ENCODE results near the gene KCNJ11.

KCNJ11 gene

GRCh38 chr11:17394743-17395390 is 6.4 kb upstream of the KCNJ11 start:
- Histone ChIP-seq H3K4me3 (no peak overlapping the region), H3K27ac (no peak overlapping the region)

DNA sequence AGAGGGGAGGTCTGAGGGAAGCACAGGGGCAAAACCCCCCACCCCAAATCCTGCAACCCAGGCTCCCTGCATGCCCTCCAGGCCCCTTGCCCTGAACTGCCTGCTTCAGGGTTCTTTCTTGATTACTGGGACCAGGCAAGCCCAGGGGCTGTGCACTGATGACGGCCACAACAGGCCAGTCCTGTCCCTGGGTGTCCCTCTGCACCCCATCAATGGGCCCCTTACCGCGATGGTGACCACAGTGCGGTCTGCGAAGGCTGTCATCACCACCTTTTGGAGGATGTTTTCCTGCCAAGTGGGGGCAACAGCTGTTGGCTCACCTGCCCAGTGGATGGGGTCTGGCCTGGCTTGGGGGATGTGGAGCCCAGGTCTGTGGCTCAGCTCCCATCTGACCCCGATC is 5.0 kb upstream of the KCNJ11 start:
- Histone ChIP-seq H3K4me3 (no peak overlapping the region), H3K27ac (no peak overlapping the region)

- Histone ChIP-seq H3K27ac (no peak overlapping the region), H3K4me3 (no peak overlapping the region)
Observed at GRCh38 chr11:17392872-17393271, 4.4 kb upstream of the KCNJ11 start.

DNA sequence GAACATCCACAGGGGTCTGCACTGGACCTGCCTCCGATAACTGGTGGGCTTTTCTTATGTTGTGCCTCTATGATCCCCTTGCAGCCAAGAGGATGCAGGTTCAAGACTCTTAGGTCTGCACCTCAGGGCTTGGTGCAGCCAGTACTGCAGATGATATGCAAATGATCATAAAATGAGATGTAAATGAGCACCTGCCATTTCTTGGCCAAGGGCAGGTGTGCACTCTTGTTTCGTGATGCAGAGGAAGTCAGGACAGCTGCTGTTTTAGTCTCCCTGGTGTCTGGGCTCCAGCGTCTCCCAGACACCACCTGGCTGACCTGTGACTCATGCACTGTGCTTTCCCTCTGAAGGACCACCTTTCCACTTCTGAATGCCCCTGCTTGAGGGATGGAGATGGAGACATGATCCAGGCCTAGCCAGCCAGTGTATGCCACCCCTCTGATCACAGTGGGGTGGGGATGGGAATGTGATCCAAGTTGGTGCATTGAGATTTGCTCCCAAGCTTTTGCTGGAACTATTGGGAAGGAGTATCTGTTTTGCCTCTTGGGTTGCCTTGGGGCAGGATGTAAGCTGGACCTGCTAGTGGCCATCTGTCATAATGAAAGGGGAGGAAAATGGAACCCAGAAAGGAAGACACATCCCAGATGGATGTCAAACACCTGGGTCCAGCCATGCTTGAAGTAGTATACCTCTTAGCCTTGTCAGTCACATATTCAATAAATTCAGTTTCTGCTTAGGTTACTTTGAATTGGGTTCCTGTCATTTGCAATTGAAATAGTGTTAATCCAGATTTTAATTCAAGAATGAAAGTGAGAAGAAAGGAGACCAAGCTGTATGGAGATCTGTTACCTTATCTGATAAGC is 3.3 kb upstream of the KCNJ11 start:
- Histone ChIP-seq H3K4me3 (no peak overlapping the region), H3K27ac (no peak overlapping the region)

- Histone ChIP-seq H3K27ac (no peak overlapping the region), H3K4me3 (peak overlapping the region in 1 of 7 experiments; percentile 52)
Observed at GRCh38 chr11:17389957-17390649, 1.6 kb upstream of the KCNJ11 start.

DNA sequence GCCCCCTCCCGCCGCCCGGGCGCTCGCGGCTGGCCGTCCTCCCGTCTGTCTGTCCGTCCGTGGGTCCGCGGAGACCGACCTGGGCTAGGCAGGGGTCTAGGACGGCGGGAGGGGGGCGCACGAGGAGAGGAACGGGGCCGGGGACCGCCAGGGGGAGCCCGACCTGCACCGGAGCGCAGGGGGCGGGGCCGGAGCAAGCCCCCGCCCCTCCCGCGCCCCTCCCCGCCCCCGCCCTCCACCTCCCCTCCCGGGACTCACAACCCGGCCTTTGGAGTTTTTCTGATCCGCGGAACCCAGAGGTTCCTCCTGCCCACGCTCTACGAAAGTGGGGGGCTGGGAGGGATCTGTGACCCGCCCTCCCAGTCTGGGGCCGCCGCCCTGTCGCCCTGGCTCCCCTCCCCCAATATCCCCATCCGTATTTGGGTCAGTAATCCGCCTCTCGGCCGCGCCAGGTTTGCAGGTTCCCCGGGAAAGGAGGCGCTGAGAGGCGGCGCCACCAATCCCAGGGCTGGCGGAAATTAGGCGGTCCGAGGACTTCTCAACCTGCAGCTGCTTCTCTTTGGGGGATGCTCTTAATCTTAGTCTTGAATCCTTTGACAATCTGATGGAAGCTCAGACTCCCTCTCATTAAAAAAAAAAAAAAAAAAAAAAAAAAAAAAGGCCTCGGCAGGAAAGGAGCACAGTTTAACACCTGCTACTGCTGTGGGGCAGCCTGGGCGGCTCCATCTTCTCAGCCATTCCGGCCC is 925 bp upstream of the KCNJ11 start:
- peak overlapping the region; percentile 22 to 52 (median 39) for H3K4me3 ChIP-seq
- H3K27ac ChIP-seq, result peak overlapping the region in 2 of 21 experiments; percentile 38 to 71

GRCh38 chr11:17387811-17388210 is 648 bp downstream of the KCNJ11 start:
- H3K4me3 ChIP-seq, result no peak overlapping the region

GRCh38 chr11:17387254-17387653 is 1.2 kb downstream of the KCNJ11 start:
- no peak overlapping the region for H3K27ac ChIP-seq
- H3K4me3 ChIP-seq, result no peak overlapping the region

More at GRCh38 chr11:17387811-17388210, 648 bp downstream of the KCNJ11 start:
- H3K27ac ChIP-seq, result no peak overlapping the region

DNA sequence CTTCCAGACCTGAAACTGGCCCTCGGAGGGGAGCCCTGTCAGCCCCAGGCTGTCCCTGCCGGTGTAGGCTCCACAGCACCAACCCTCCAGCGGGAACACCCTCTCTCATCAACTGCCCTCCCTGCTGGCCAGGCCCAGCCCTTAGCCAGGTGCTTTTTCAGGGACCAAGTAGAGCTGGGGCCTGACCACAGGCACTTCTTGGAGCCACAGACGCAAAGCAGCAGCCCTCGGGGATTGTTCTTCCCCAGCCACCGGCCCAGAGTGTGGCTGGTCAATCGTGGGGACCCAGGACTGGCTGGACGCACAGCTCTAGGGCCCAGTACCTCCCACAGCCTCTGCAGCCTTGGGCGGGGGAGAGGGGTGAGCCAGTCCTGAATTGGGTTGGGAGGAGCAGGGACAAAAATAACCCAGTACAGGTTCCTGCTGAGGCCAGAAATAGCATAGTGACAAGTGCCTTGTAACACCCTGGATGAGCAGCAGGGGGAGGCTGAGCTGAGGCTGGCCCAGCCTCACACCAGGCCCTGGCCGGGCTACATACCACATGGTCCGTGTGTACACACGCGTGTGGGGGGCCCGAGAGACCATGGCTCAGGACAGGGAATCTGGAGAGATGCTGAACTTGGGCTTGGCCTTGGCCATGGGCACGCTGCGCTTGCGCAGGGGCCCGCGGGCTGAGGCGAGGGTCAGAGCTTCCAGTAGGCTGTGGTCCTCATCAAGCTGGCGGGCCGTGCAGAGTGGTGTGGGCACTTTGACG is 2.0 kb downstream of the KCNJ11 start:
- H3K4me3 ChIP-seq, result no peak overlapping the region

DNA sequence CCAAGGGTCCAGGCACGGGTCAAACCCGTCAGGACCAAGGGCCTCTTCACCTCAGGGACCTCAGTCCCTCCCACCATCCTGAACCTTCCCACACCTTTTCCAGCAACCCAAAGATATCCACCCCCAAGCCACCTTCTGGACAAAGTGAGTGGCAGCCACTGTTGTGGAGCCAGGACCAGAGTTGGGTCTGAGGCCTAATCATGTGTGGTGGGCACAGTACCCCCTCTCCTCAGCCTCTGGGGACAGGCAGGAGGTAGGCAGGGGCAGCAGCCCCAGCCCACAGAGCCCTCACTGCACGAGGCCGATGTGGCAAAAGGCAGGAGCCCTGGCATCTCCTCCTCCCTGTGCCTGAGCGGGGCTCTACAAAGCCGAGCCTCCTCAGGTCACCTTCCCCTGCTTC is 2.5 kb downstream of the KCNJ11 start:
- Histone ChIP-seq H3K4me3 (no peak overlapping the region), H3K27ac (no peak overlapping the region)

More for the DNA sequence above, 2.0 kb downstream of the KCNJ11 start:
- H3K27ac ChIP-seq, result no peak overlapping the region

- H3K27ac ChIP-seq, result no peak overlapping the region
- H3K4me3 ChIP-seq, result no peak overlapping the region
Observed at GRCh38 chr11:17385492-17385891, 3.0 kb downstream of the KCNJ11 start.

GRCh38 chr11:17384002-17384511 is 4.4 kb downstream of the KCNJ11 start:
- Histone ChIP-seq H3K4me3 (no peak overlapping the region), H3K27ac (no peak overlapping the region)

DNA sequence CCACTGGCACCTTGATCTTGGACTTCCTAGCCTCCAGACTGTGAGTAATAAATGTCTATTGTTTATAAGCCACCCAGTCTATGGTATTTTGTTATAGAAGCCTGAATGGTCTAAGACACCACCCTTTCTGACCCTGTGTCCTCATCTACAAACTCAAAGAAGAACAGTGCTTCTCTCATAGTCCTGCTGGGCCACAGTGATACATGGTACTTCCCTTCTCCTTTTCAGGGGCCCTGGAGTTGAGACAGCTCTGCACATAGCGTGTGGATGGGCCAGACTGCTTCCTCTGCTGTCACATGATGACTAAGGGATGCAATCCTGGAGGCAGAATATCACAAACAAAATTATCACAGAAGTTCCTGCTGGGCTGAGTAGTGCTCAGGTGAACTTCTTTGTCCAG is 5.0 kb downstream of the KCNJ11 start:
- Histone ChIP-seq H3K27ac (no peak overlapping the region), H3K4me3 (no peak overlapping the region)

- H3K4me3 ChIP-seq, result no peak overlapping the region
- H3K27ac ChIP-seq, result no peak overlapping the region
Observed at GRCh38 chr11:17382046-17382728, 6.3 kb downstream of the KCNJ11 start.

- Histone ChIP-seq H3K4me3 (no peak overlapping the region), H3K27ac (no peak overlapping the region)
Observed at GRCh38 chr11:17381156-17381555, 7.3 kb downstream of the KCNJ11 start.

DNA sequence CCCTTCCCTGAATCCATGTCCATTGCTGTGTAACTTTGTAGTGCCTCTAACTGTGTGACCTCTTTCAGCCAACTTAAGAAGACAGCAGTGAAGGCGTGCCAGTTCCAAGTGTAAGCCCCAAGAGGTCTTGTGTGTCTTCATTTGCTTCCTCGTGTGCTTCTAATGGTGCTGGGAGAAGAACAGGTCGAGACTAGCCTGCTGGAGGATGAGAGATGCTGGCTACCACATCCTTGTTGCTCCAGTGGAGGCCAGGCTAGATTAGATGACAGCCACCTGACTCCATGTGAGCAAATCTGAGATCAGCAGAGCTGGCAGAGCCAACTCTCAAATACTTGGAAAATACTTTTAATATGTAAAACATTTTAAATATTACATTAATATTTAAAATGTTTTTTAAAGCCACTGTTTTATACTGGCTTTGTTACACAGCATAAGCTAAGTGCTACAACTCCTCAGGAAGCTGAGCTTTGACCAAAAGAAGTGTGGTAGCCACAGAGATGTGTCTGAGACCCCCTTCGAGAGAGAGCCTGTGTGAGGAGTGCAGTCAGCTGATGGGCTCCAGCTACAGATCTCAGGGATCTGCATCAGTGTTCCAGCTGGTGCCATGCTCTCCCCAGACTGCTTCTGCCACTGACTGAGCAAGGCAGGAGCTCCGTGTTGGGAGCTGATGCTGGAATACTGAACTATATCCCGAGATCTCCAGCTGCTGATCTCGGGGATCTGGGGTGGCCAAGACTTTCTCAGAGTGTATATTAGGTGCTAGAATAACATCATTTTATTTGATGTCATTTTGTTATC is 8.9 kb downstream of the KCNJ11 start:
- Histone ChIP-seq H3K4me3 (no peak overlapping the region), H3K27ac (no peak overlapping the region)

DNA sequence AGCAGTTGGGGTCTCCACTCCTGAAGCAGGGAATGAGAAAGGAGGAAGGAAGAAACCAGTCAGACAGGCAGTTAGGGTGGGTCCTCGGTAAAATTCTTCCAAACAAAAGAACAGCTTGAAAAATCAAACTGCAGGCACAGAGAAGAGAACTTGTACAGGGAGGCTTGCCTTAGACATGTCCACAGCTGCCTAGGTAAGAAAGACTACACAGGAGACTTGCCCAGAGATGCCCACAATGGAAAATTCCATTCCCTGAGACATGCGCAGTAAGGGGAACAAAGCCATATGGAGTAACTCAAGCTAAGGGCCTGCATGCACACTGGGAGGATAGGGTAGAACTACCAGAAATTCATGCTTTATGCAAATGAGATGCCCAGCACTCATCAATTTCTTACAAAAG is 9.8 kb downstream of the KCNJ11 start:
- no peak overlapping the region for H3K4me3 ChIP-seq

GRCh38 chr11:17376493-17376892 is 12.0 kb downstream of the KCNJ11 start:
- H3K27ac ChIP-seq, result no peak overlapping the region

More for the DNA sequence above, 9.8 kb downstream of the KCNJ11 start:
- H3K27ac ChIP-seq, result no peak overlapping the region

More at GRCh38 chr11:17376493-17376892, 12.0 kb downstream of the KCNJ11 start:
- H3K4me3 ChIP-seq, result no peak overlapping the region
